ENCODE data around the gene PLOD1. TPM values are rescaled to one million over a fixed set of nuclear protein-coding genes. Genes with fewer than 3 reads are reported as not detected.

PLOD1 gene
- total and polyA plus RNA-seq, 2 of the 13 experiments (the other 11 are each of a cell fraction or from before 2014, with no cell fraction given): 70.1 to 318 TPM

DNA sequence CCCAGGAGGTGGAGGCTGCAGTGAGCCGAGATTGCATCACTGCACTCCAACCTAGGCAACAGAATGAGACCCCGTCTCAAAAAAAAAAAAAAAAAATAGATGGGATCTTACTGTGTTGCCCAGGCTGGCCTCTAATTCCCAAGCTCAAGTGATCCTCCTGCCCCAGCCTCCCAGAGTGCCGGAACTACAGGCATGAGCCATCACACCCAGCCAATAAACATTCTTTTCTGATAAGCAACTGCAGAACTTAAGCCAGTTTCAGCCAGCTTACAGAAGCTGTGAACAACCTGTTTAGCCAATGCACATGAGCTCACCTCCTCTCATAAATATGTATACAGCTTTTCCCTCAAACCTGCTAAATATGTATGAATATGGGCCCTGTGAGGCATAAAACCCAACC is 81.7 kb downstream of the PLOD1 start:
- Histone ChIP-seq H3K79me2 (ENCODE audit: insufficient read depth, low read length) (peaks cover 6% of the 10 kb centered on the region), H4K20me1 (ENCODE audit: insufficient read depth, low read length) (no peaks in the 10 kb centered on the region), H3K27ac (ENCODE audit: extremely low read length, insufficient read depth, low read length) (no peak overlapping the region), H2AFZ (ENCODE audit: low read length) (no peak overlapping the region), H3K9me3 (ENCODE audit: low read length) (no peaks in the 10 kb centered on the region), H3K4me3 (replicated peaks in 1 of 3; ENCODE audit: insufficient read depth in 1 of 3, low read depth in 2 of 3, low read length in 3 of 3) (no peak overlapping the region), H3K9ac (ENCODE audit: insufficient read depth, low read depth, low read length) (no peak overlapping the region), H3K4me1 (ENCODE audit: insufficient read depth, low read length) (peaks cover 9% of the 10 kb centered on the region), H3K27me3 (ENCODE audit: control insufficient read depth in 1 of 2, insufficient read depth in 2 of 2, low read length in 2 of 2) (no peaks in the 10 kb centered on the region), H3K4me2 (ENCODE audit: low read depth, low read length) (no peak overlapping the region), H3K36me3 (replicated peaks in 1 of 2; ENCODE audit: control insufficient read depth in 1 of 2, insufficient read depth in 2 of 2, low read length in 2 of 2) (peaks cover 12 to 18% of the 10 kb centered on the region in 2 experiments; a peak in 4 of 5 replicates)
- in situ Hi-C loops (cut with HindIII; ENCODE audit: extremely low pct_ligation_motif_present, low pct_unique_long_range_greater_than_20kb): no loop called here
- no peak for DNase-seq (ENCODE audit: low spot score)
- ATAC-seq: no peak
- TF ChIP-seq, protein P1, sequence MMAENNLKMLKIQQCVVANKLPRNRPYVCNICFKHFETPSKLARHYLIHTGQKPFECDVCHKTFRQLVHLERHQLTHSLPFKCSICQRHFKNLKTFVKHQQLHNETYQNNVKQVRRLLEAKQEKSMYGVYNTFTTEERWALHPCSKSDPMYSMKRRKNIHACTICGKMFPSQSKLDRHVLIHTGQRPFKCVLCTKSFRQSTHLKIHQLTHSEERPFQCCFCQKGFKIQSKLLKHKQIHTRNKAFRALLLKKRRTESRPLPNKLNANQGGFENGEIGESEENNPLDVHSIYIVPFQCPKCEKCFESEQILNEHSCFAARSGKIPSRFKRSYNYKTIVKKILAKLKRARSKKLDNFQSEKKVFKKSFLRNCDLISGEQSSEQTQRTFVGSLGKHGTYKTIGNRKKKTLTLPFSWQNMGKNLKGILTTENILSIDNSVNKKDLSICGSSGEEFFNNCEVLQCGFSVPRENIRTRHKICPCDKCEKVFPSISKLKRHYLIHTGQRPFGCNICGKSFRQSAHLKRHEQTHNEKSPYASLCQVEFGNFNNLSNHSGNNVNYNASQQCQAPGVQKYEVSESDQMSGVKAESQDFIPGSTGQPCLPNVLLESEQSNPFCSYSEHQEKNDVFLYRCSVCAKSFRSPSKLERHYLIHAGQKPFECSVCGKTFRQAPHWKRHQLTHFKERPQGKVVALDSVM (CRISPR knock-in tag; IDR thresholded peaks at IDR 0.05): peak; percentile 27; the same call in 1 of the 2 replicates
- TF ChIP-seq, protein P2, sequence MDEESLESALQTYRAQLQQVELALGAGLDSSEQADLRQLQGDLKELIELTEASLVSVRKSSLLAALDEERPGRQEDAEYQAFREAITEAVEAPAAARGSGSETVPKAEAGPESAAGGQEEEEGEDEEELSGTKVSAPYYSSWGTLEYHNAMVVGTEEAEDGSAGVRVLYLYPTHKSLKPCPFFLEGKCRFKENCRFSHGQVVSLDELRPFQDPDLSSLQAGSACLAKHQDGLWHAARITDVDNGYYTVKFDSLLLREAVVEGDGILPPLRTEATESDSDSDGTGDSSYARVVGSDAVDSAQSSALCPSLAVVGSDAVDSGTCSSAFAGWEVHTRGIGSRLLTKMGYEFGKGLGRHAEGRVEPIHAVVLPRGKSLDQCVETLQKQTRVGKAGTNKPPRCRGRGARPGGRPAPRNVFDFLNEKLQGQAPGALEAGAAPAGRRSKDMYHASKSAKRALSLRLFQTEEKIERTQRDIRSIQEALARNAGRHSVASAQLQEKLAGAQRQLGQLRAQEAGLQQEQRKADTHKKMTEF (CRISPR knock-in tag; IDR thresholded peaks at IDR 0.05): no peak
- TF ChIP-seq GZF1 (CRISPR knock-in tag; IDR thresholded peaks at IDR 0.05) (no peak), PPARG (CRISPR knock-in tag; conservative IDR thresholded peaks at IDR 0.05) (no peak)
- POLR2A ChIA-PET: no interaction called here
- no peak for FAIRE-seq
- intact Hi-C loops (cut with micrococcal nuclease; ENCODE audit: unreplicated experiment): no loop called here
- no TSS peak for BruUV-seq (replicated peaks)
- 87% methylated on average over 3 of the region's 3 CpGs for WGBS (ENCODE audit: low lambda C conversion rate)
- CTCF ChIA-PET (ENCODE audit: low intra/inter-chr PET ratio, low total read pairs): no interaction called here
